HepG2 (cell line): Measurements from ENCODE around the gene PFDN5. TPM values are rescaled to one million over a fixed set of nuclear protein-coding genes. Genes with fewer than 3 reads are reported as not detected.

Experiments
- AGO1 ChIP-seq: fragments of 200-400 bp; formaldehyde crosslinking; IDR thresholded peaks from 2 replicates; pipeline ENCODE4 v1.6.1; 2017; ENCODE audit warnings: mild to moderate bottlenecking, low read depth, low read length, moderate library complexity; ENCODE audit not compliant: poor library complexity, severe bottlenecking
- ATF6 ChIP-seq: sonication (generic); formaldehyde crosslinking; conservative IDR thresholded peaks from 2 replicates; pipeline ENCODE4 v1.4.0; 2020; ENCODE audit warnings: missing genetic modification reagents
- CREB3 ChIP-seq: sonication (generic); formaldehyde crosslinking; IDR thresholded peaks from 2 replicates; pipeline ENCODE4 v1.5.0; 2020; ENCODE audit warnings: missing genetic modification reagents
- EEA1 ChIP-seq: sonication (generic); formaldehyde crosslinking; IDR thresholded peaks from 2 replicates; pipeline ENCODE4 v1.5.1; 2020; ENCODE audit warnings: mild to moderate bottlenecking, missing genetic modification reagents, borderline replicate concordance
- FOXP4 ChIP-seq: sonication (generic); formaldehyde crosslinking; IDR thresholded peaks from 2 replicates; pipeline ENCODE4 v1.4.0; 2020; ENCODE audit warnings: missing genetic modification reagents
- GPBP1L1 ChIP-seq: sonication (generic); formaldehyde crosslinking; IDR thresholded peaks from 2 replicates; pipeline ENCODE4 v1.5.0; 2020; ENCODE audit warnings: mild to moderate bottlenecking, missing genetic modification reagents
- IRF1 ChIP-seq: sonication (generic); formaldehyde crosslinking; IDR thresholded peaks from 2 replicates; pipeline ENCODE4 v1.4.0; 2020; ENCODE audit warnings: low read depth, mild to moderate bottlenecking, missing genetic modification reagents
- KDM5B ChIP-seq: sonication (generic); formaldehyde crosslinking; IDR thresholded peaks from 2 replicates; pipeline ENCODE4 v1.4.0; 2020; ENCODE audit warnings: missing genetic modification reagents, mild to moderate bottlenecking, borderline replicate concordance
- LCORL ChIP-seq, 2 experiments: fragments of 450-650 bp in 1 of 2; sonication (generic) in 1 of 2; formaldehyde crosslinking in 1 of 2; IDR thresholded peaks; 2 replicates each; pipeline versions ENCODE4 v1.5.0 to v1.6.1; 2017 to 2020; ENCODE audit warnings: antibody characterized with exemption in 1 of 2, missing genetic modification reagents in 1 of 2
- MAF1 ChIP-seq: sonication (generic); formaldehyde crosslinking; IDR thresholded peaks from 2 replicates; pipeline ENCODE4 v1.5.0; 2020; ENCODE audit warnings: missing genetic modification reagents, borderline replicate concordance
- MBD4 ChIP-seq: IDR thresholded peaks from 2 replicates; pipeline ENCODE4 v1.6.1; 2012; ENCODE audit warnings: low read length, inconsistent platforms, borderline replicate concordance
- MEIS2 ChIP-seq: sonication (generic); formaldehyde crosslinking; IDR thresholded peaks from 2 replicates; pipeline ENCODE4 v1.9.0; 2021; ENCODE audit warnings: mild to moderate bottlenecking, missing genetic modification reagents
- MIER2 ChIP-seq: IDR thresholded peaks from 2 replicates; pipeline ENCODE4 v1.6.1; 2016; ENCODE audit warnings: missing biosample characterization, missing genetic modification reagents
- MLLT10 ChIP-seq: sonication (generic); formaldehyde crosslinking; IDR thresholded peaks from 2 replicates; pipeline ENCODE4 v1.4.0; 2020; ENCODE audit warnings: missing genetic modification reagents
- PAX8 ChIP-seq: sonication (generic); formaldehyde crosslinking; IDR thresholded peaks from 2 replicates; pipeline ENCODE4 v1.8.0; 2022; ENCODE audit warnings: mild to moderate bottlenecking, missing genetic modification reagents, borderline replicate concordance
- POLR2AphosphoS2 ChIP-seq: IDR thresholded peaks from 2 replicates; pipeline ENCODE4 v1.6.1; 2011; ENCODE audit warnings: low read depth, low read length, improper control_type of control experiment
- SMAD1 ChIP-seq: sonication (generic); formaldehyde crosslinking; IDR thresholded peaks from 2 replicates; pipeline ENCODE4 v1.4.0; 2020; ENCODE audit warnings: missing genetic modification reagents, low read depth, mild to moderate bottlenecking, borderline replicate concordance
- ZNF260 ChIP-seq: sonication (generic); formaldehyde crosslinking; IDR thresholded peaks from 2 replicates; pipeline ENCODE4 v1.4.0; 2020; ENCODE audit warnings: missing genetic modification reagents, low read depth, mild to moderate bottlenecking, borderline replicate concordance
- ZNF274 ChIP-seq: sonication (generic); formaldehyde crosslinking; IDR thresholded peaks from 2 replicates; pipeline ENCODE4 v1.5.1; 2020; ENCODE audit warnings: mild to moderate bottlenecking, missing genetic modification reagents
- ZNF496 ChIP-seq: sonication (generic); formaldehyde crosslinking; IDR thresholded peaks from 2 replicates; pipeline ENCODE4 v1.8.1; 2023; ENCODE audit warnings: mild to moderate bottlenecking, moderate library complexity, missing genetic modification reagents; ENCODE audit not compliant: insufficient replicate concordance
- ZNF747 ChIP-seq: sonication (generic); formaldehyde crosslinking; IDR thresholded peaks from 2 replicates; pipeline ENCODE4 v1.8.1; 2023; ENCODE audit warnings: missing genetic modification reagents, mild to moderate bottlenecking, borderline replicate concordance
- ZNF878 ChIP-seq: sonication (generic); formaldehyde crosslinking; IDR thresholded peaks from 2 replicates; pipeline ENCODE4 v1.8.1; 2023; ENCODE audit warnings: mild to moderate bottlenecking, missing genetic modification reagents, moderate library complexity
- polyA plus RNA-seq, 8 experiments: library from polyadenylated mRNA; depleted of rRNA in 3 of 8; stranded (reverse) in 7 of 8; unstranded in 1 of 8; fragments of >200 nt; fragmentation: Illumina TruSeq in 4 of 8; extraction: Trizol in 4 of 8; gene quantifications; 2 replicates each; pipeline versions ENCODE4 v1.2.1 to v1.2.3, GENCODE V29; 2011 to 2016; ENCODE audit warnings: low read depth in 4 of 8, missing spikeins in 1 of 8, mixed read lengths in 1 of 8; ENCODE audit not compliant: insufficient read depth in 1 of 8
- total RNA-seq, 5 experiments: library from RNA; depleted of rRNA; stranded (reverse); fragments of >200 nt; fragmentation: Illumina TruSeq; extraction: Trizol; gene quantifications; 2 replicates each; pipeline ENCODE4 v1.2.3, GENCODE V29; 2016; ENCODE audit warnings: low read depth in 1 of 5

PFDN5 gene
- total and polyA plus RNA-seq, 2 of the 13 experiments (the other 11 are each of a cell fraction or from before 2014, with no cell fraction given), result 449 to 462 TPM

- no peak for TF ChIP-seq IRF1 (CRISPR knock-in tag)
- peak; percentile 69; the same call in 1 of the 2 replicates for TF ChIP-seq SMAD1 (CRISPR knock-in tag)
- no peak for TF ChIP-seq MBD4
- TF ChIP-seq ZNF274, result no peak
- TF ChIP-seq MIER2, result no peak
- TF ChIP-seq CREB3 (CRISPR knock-in tag), result no peak
- TF ChIP-seq GPBP1L1 (CRISPR knock-in tag), result no peak
- TF ChIP-seq ATF6 (CRISPR knock-in tag), result no peak
- no peak for TF ChIP-seq EEA1 (CRISPR knock-in tag)
- TF ChIP-seq POLR2AphosphoS2, result no peak
- TF ChIP-seq PAX8, result no peak
- no peak for TF ChIP-seq MAF1 (CRISPR knock-in tag)
- TF ChIP-seq ZNF496 (CRISPR knock-in tag), result no peak
- TF ChIP-seq AGO1, result no peak
- peak; percentile 80 for TF ChIP-seq KDM5B (CRISPR knock-in tag)
- peak; percentile 37; the same call in 1 of the 2 replicates for TF ChIP-seq MEIS2 (CRISPR knock-in tag)
- no peak for TF ChIP-seq MLLT10 (CRISPR knock-in tag)
- no peak for TF ChIP-seq ZNF260 (CRISPR knock-in tag)
- TF ChIP-seq ZNF747 (CRISPR knock-in tag), result peak; percentile 79; the same call in 1 of the 2 replicates
- no peak for TF ChIP-seq LCORL (IDR thresholded peaks at IDR 0.05)
- peak; percentile 89 for TF ChIP-seq LCORL (CRISPR knock-in tag; IDR thresholded peaks at IDR 0.05)
- no peak; the same call in 1 of the 2 replicates for TF ChIP-seq ZNF878
- TF ChIP-seq FOXP4 (CRISPR knock-in tag), result no peak; the same call in 1 of the 2 replicates
Measured at GRCh38 chr12:53324779-53325510, 29.6 kb downstream of the PFDN5 start (continued).
